ENCODE data around the gene IL22RA1. TPM values are rescaled to one million over a fixed set of nuclear protein-coding genes. Genes with fewer than 3 reads are reported as not detected.
A peak's percentile ranks its signal among the peaks of the same experiment; 100 is the strongest.

The IL22RA1 gene
- total RNA-seq, 1 experiment from 2014 or later, result 0.13 TPM

DNA sequence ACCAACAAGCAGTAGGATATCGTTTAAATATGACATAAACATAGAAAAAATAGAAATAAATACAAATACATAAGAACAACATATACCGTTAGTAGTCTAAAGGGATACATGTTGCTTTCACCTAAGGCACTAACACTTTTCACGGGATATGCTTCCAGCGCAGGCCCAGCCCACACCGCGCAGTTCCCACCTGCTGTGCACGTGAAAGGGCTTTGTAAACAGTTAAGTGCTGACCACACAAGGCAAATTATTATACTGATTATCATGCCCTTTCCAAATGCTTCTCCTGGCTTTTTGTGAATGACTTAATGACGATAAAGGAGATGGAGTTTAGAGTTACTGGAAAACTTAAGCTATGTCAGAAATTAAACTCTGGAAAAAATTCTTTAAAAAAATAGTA, 11.3 kb upstream of the IL22RA1 start:
- no peak overlapping the region for H4K5ac ChIP-seq (ENCODE audit: insufficient read length, low read depth, low read length)
- H3K23me2 ChIP-seq (ENCODE audit: insufficient read length, low read depth, low read length, poor library complexity, severe bottlenecking), result peaks cover 5% of the 10 kb centered on the region
- H3K79me2 ChIP-seq (ENCODE audit: insufficient read depth, low read length), result no peaks in the 10 kb centered on the region
- H3K4me3 Mint-ChIP-seq, result peak overlapping the region in 1 of 2 experiments; percentile 34; a peak in 1 of 5 replicates
- no peak overlapping the region for H3K4ac ChIP-seq (ENCODE audit: low read depth, low read length)
- H2BK15ac ChIP-seq (ENCODE audit: low read depth, low read length), result no peak overlapping the region
- H3T11ph ChIP-seq (ENCODE audit: low read length), result no peak overlapping the region
- H3K9me3 ChIP-seq (ENCODE audit: control insufficient read depth, low read depth, low read length), result no peaks in the 10 kb centered on the region
- H2BK20ac ChIP-seq (ENCODE audit: low read depth, low read length, poor library complexity, severe bottlenecking), result no peak overlapping the region
- H3K27ac Mint-ChIP-seq, result peak overlapping the region in 1 of 3 experiments; percentile 98; a peak in 2 of 7 replicates
- H4K91ac ChIP-seq (ENCODE audit: insufficient read length, low read depth, low read length), result no peak overlapping the region
- no peak overlapping the region for H2BK5ac ChIP-seq (ENCODE audit: insufficient read length, low read length)
- no peaks in the 10 kb centered on the region; a peak in 1 of 5 replicates for H3K9me3 Mint-ChIP-seq
- no peaks in the 10 kb centered on the region for H3K27me3 ChIP-seq (ENCODE audit: insufficient read depth, low read length)
- H3K27me3 Mint-ChIP-seq (ENCODE audit: low read depth), result no peaks in the 10 kb centered on the region; the same call in 1 of the 2 replicates
- H3K14ac ChIP-seq (ENCODE audit: insufficient read depth, low read length), result no peak overlapping the region
- no peak overlapping the region for H3K9ac ChIP-seq (ENCODE audit: extremely low read depth, insufficient read length, low read length)
- no peak overlapping the region for H2AK5ac ChIP-seq (ENCODE audit: insufficient read length, low read length)
- no peak overlapping the region for H2BK12ac ChIP-seq (ENCODE audit: insufficient read length, low read depth, low read length)
- H3K18ac ChIP-seq (ENCODE audit: insufficient read length, low read depth, low read length), result no peak overlapping the region
- H3K4me2 ChIP-seq (ENCODE audit: insufficient read depth, insufficient read length, low read length), result no peak overlapping the region
- H3K27ac ChIP-seq (ENCODE audit: insufficient read length, low read depth, low read length), result no peak overlapping the region
- H3K36me3 Mint-ChIP-seq (ENCODE audit: insufficient read depth in 1 of 3, low read depth in 3 of 3), result peaks cover 5 to 30% (median 28%) of the 10 kb centered on the region in 3 experiments; a peak in 6 of 7 replicates
- no peaks in the 10 kb centered on the region for H3K79me1 ChIP-seq (ENCODE audit: insufficient read depth, low read depth, low read length, poor library complexity, severe bottlenecking)
- no CpG with 5 or more reads among the region's 8 CpGs for whole genome bisulfite sequencing (ENCODE audit: extremely low coverage, insufficient read length, low lambda C conversion rate)
- H3K4me1 Mint-ChIP-seq, result peaks cover 46 to 51% of the 10 kb centered on the region in 2 experiments
- no peak for TF ChIP-seq CTCF (conservative IDR thresholded peaks at IDR 0.05)
- H3K23ac ChIP-seq (ENCODE audit: insufficient read length, low read depth, low read length), result no peak overlapping the region
- peak; percentile 61 for DNase-seq
- H2BK120ac ChIP-seq (ENCODE audit: low read depth, low read length, poor library complexity, severe bottlenecking), result no peak overlapping the region
- H4K20me1 ChIP-seq (ENCODE audit: control insufficient read depth, insufficient read depth, insufficient read length), result no peaks in the 10 kb centered on the region
- no peaks in the 10 kb centered on the region; the same call in 1 of the 2 replicates for H3K4me1 ChIP-seq (ENCODE audit: insufficient read depth, low read length)
- H2AFZ ChIP-seq (ENCODE audit: low read length), result no peak overlapping the region
- no peak overlapping the region for H4K8ac ChIP-seq (replicated peaks; ENCODE audit: insufficient read length, low read depth, low read length)
- no peak overlapping the region for H3K56ac ChIP-seq (ENCODE audit: insufficient read length, low read depth, low read length)

Data from H9 (cell line).